H1 (cell line): ENCODE results near the gene RPA3. TPM values are rescaled to one million over a fixed set of nuclear protein-coding genes. Genes with fewer than 3 reads are reported as not detected.

ENCODE experiments used
- BRCA1 ChIP-seq: IDR thresholded peaks from 2 replicates; pipeline ENCODE4 v1.6.1; 2012; ENCODE audit warnings: low read depth, low read length, improper control_type of control experiment
- CTBP2 ChIP-seq: IDR thresholded peaks from 2 replicates; pipeline ENCODE4 v1.7.0; 2011; ENCODE audit warnings: borderline replicate concordance, mild to moderate bottlenecking, moderate library complexity, mixed read lengths, low read length; ENCODE audit not compliant: insufficient read depth, insufficient read length
- PHF8 ChIP-seq: fragments of 200-600 bp; sonication (generic); conservative IDR thresholded peaks from 2 replicates; pipeline ENCODE4 v1.7.1; 2012; ENCODE audit warnings: low read depth, mild to moderate bottlenecking, inconsistent platforms, low read length, moderate library complexity
- polyA plus RNA-seq, 7 experiments: library from polyadenylated mRNA; depleted of rRNA in 3 of 7; stranded (reverse) in 5 of 7; unstranded in 2 of 7; fragments of >200 nt in 5 of 7; fragments of 200-250 nt in 2 of 7; gene quantifications; 1 replicate in 5 of 7; 2 replicates in 1 of 7; 4 replicates in 1 of 7; pipeline versions ENCODE4 v1.2.1 to v1.2.3, GENCODE V29; 2011 to 2013; ENCODE audit warnings: missing spikeins in 2 of 7, mixed read lengths in 2 of 7
- total RNA-seq: library from RNA; stranded (reverse); fragmentation: NEBNext Ultra II Directional; extraction: Animal tissue kit (Norgen Biotek cat#: 25700); gene quantifications from 2 replicates; pipeline ENCODE4 v1.2.1, GENCODE V29; 2021
- TF ChIP-seq, protein P1 (sequence below): IDR thresholded peaks from 2 replicates; pipeline ENCODE4 v1.6.1; 2012; ENCODE audit warnings: low read length, inconsistent platforms
- TF ChIP-seq, protein P2 (sequence below), 3 experiments: IDR thresholded peaks; 1 replicate in 2 of 3; 2 replicates in 1 of 3; pipeline versions ENCODE4 v1.5.1 to v1.6.1; 2011; ENCODE audit warnings: low read length in 3 of 3, mild to moderate bottlenecking in 3 of 3, inconsistent platforms in 2 of 3, low read depth in 1 of 3, moderate library complexity in 1 of 3; ENCODE audit not compliant: insufficient read depth in 1 of 3; ENCODE audit errors: control extremely low read depth in 1 of 3

RPA3 gene
- total and polyA plus RNA-seq, 2 of the 8 experiments (the other 6 are each of a cell fraction or from before 2014, with no cell fraction given), result 60.2 to 105 TPM

DNA sequence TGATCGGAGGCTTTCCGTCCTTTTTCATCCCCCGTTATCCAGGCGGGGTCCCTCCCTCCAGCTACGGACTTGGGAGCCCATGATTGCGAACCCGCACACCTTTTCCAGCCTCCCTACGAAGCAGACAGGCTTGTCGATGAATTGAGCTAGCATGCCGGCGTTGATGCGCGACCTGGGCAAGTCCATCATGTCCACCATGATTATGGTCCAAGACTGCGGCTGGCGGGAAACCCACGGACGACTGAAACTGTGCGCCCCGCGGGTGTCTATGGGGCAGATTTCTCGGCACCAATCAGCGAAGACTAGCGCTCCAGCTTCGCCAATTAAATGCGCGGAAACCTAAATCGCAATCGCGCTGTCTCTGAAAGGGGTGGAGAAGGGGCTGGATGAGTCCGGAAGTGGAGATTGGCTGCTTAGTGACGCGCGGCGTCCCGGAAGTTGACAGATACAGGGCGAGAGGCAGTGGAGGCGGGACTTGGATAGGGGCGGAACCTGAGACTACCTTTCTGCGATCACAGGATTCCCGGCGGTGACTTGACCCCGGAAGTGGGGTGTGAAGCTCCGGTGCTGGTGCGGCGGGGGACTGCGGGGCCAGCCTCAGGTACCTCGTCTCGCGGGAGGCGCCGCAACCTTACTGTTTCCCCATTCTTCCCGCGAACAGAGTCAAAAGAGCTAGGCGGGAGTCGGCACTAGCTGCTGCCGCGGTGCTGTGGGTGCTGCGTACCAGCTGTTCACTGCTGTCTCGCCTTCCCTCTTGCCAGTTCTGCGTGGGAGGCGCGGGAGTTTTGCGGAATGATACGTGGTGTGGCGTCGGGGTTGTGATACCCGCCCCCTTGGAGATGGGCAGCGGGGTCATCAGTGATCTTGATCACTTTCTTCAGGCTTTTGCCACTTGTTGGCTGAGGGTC, 77.9 kb downstream of the RPA3 start, which contains the start of gene UMAD1 (continued):
- TF ChIP-seq, protein P1, sequence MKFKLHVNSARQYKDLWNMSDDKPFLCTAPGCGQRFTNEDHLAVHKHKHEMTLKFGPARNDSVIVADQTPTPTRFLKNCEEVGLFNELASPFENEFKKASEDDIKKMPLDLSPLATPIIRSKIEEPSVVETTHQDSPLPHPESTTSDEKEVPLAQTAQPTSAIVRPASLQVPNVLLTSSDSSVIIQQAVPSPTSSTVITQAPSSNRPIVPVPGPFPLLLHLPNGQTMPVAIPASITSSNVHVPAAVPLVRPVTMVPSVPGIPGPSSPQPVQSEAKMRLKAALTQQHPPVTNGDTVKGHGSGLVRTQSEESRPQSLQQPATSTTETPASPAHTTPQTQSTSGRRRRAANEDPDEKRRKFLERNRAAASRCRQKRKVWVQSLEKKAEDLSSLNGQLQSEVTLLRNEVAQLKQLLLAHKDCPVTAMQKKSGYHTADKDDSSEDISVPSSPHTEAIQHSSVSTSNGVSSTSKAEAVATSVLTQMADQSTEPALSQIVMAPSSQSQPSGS, result peak; percentile 47; the same call in 1 of the 2 replicates
- TF ChIP-seq CTBP2 (no peak), BRCA1 (peak; percentile 78), PHF8 (peak; percentile 90)
- TF ChIP-seq, protein P2, sequence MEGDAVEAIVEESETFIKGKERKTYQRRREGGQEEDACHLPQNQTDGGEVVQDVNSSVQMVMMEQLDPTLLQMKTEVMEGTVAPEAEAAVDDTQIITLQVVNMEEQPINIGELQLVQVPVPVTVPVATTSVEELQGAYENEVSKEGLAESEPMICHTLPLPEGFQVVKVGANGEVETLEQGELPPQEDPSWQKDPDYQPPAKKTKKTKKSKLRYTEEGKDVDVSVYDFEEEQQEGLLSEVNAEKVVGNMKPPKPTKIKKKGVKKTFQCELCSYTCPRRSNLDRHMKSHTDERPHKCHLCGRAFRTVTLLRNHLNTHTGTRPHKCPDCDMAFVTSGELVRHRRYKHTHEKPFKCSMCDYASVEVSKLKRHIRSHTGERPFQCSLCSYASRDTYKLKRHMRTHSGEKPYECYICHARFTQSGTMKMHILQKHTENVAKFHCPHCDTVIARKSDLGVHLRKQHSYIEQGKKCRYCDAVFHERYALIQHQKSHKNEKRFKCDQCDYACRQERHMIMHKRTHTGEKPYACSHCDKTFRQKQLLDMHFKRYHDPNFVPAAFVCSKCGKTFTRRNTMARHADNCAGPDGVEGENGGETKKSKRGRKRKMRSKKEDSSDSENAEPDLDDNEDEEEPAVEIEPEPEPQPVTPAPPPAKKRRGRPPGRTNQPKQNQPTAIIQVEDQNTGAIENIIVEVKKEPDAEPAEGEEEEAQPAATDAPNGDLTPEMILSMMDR (IDR thresholded peaks at IDR 0.05; ENCODE audit: control extremely low read depth in 1 of 3, insufficient read depth in 1 of 3, low read depth in 1 of 3, low read length in 3 of 3), result no peak
